ENCODE data around the gene DENND1A. TPM values are rescaled to one million over a fixed set of nuclear protein-coding genes. Genes with fewer than 3 reads are reported as not detected.

Gene DENND1A
- total RNA-seq, 2 donors from 2014 or later: 16.2 to 17.7 TPM

GRCh38 chr9:123872710-123873109, 57.2 kb downstream of the DENND1A start:
- no peak for DNase-seq
- intact Hi-C loops (cut with DNase I): no loop called here
- no peak for ATAC-seq

GRCh38 chr9:123871781-123872180, 58.1 kb downstream of the DENND1A start:
- DNase-seq: no peak
- intact Hi-C loops (cut with DNase I): no loop called here
- no peak for ATAC-seq

GRCh38 chr9:123868002-123868401, 61.9 kb downstream of the DENND1A start:
- ATAC-seq (peak in 1 of 2 donors; percentile 48), DNase-seq (no peak)
- intact Hi-C loops (cut with DNase I): no loop called here

GRCh38 chr9:123867034-123867433, 62.9 kb downstream of the DENND1A start:
- intact Hi-C loops (cut with DNase I): no loop called here
- ATAC-seq: peak in 1 of 2 donors; percentile 50

GRCh38 chr9:123866497-123866896, 63.4 kb downstream of the DENND1A start:
- DNase-seq (no peak), ATAC-seq (no peak)
- intact Hi-C loops (cut with DNase I): no loop called here

More at GRCh38 chr9:123867034-123867433, 62.9 kb downstream of the DENND1A start:
- no peak for DNase-seq

- peak in 1 of 2 donors; percentile 15 for ATAC-seq
- intact Hi-C loops (cut with DNase I): no loop called here
- no peak for DNase-seq
Observed at GRCh38 chr9:123865226-123866000, 64.5 kb downstream of the DENND1A start.

GRCh38 chr9:123864251-123864650, 65.7 kb downstream of the DENND1A start:
- intact Hi-C loops (cut with DNase I): no loop called here
- ATAC-seq: no peak
- no peak for DNase-seq

- DNase-seq: no peak
- intact Hi-C loops (cut with DNase I): no loop called here
- peak; percentile 30 to 72 for ATAC-seq
Observed at GRCh38 chr9:123863164-123863855, 66.6 kb downstream of the DENND1A start.

- intact Hi-C loops (cut with DNase I): no loop called here
- no peak for ATAC-seq
- DNase-seq: no peak
Observed at GRCh38 chr9:123861756-123862120, 68.2 kb downstream of the DENND1A start.

GRCh38 chr9:123861086-123861755, 68.7 kb downstream of the DENND1A start:
- intact Hi-C loops (cut with DNase I): no loop called here

GRCh38 chr9:123860603-123861002, 69.3 kb downstream of the DENND1A start:
- intact Hi-C loops (cut with DNase I): no loop called here
- ATAC-seq: no peak

More at GRCh38 chr9:123861086-123861755, 68.7 kb downstream of the DENND1A start:
- DNase-seq (no peak), ATAC-seq (no peak)

GRCh38 chr9:123852403-123852802, 77.5 kb downstream of the DENND1A start:
- no peak for ATAC-seq
- intact Hi-C loops (cut with DNase I): no loop called here
- no peak for DNase-seq

More at GRCh38 chr9:123860603-123861002, 69.3 kb downstream of the DENND1A start:
- DNase-seq: no peak

- ATAC-seq (no peak), DNase-seq (no peak)
- intact Hi-C loops (cut with DNase I): no loop called here
Observed at GRCh38 chr9:123851851-123852250, 78.1 kb downstream of the DENND1A start.

GRCh38 chr9:123848447-123849085, 81.4 kb downstream of the DENND1A start:
- no peak for DNase-seq
- intact Hi-C loops (cut with DNase I): no loop called here
- no peak for ATAC-seq

GRCh38 chr9:123846966-123847365, 83.0 kb downstream of the DENND1A start:
- DNase-seq (no peak), ATAC-seq (no peak)

GRCh38 chr9:123843703-123844102, 86.2 kb downstream of the DENND1A start:
- intact Hi-C loops (cut with DNase I): no loop called here
- DNase-seq: no peak
- no peak for ATAC-seq

More at GRCh38 chr9:123846966-123847365, 83.0 kb downstream of the DENND1A start:
- intact Hi-C loops (cut with DNase I): no loop called here

GRCh38 chr9:123835821-123836220, 94.1 kb downstream of the DENND1A start:
- intact Hi-C loops (cut with DNase I): no loop called here
- ATAC-seq: no peak
- no peak for DNase-seq

GRCh38 chr9:123834889-123835562, 94.9 kb downstream of the DENND1A start:
- DNase-seq (no peak), ATAC-seq (peak in 1 of 2 donors; percentile 72)
- intact Hi-C loops (cut with DNase I): no loop called here

Measured in left cardiac atrium (tissue), 4 donors.